Measurements from ENCODE around the gene FANCC.

GRCh38 chr9:95246547-95246946 is 71.0 kb downstream of the FANCC start:
- TF ChIP-seq CTCF (IDR thresholded peaks at IDR 0.05) (no peak), POLR2A (IDR thresholded peaks at IDR 0.05) (no peak)
